Measurements from ENCODE around the gene STEAP2. TPM values are rescaled to one million over a fixed set of nuclear protein-coding genes. Genes with fewer than 3 reads are reported as not detected.

The STEAP2 gene
- total and polyA plus RNA-seq, 2 of the 4 experiments (the other 2 are of a cell fraction) = 1.8 to 3.9 TPM

- H3K4me1 ChIP-seq (ENCODE audit: control insufficient read depth, insufficient read depth, low read length) = no peaks in the 10 kb centered on the region
- no peak overlapping the region for H4K91ac ChIP-seq (ENCODE audit: insufficient read depth, low read depth, low read length)
- H3K9me3 ChIP-seq (ENCODE audit: control insufficient read depth, insufficient read depth, low read length) = no peaks in the 10 kb centered on the region
- no CpG with 5 or more reads among the region's 1 CpG for WGBS, 2 experiments (ENCODE audit: extremely low coverage in 2 of 2, insufficient read length in 1 of 2)
- ATAC-seq (ENCODE audit: low read depth) (no peak), DNase-seq (no peak)
- no peak overlapping the region for H3K27ac ChIP-seq (ENCODE audit: insufficient read depth, low read length)
- no peak overlapping the region for H3K4me3 ChIP-seq (ENCODE audit: insufficient read depth, low read depth, low read length)
- H4K20me1 ChIP-seq (ENCODE audit: insufficient read depth, low read length) = no peaks in the 10 kb centered on the region
- no peak overlapping the region for H3K56ac ChIP-seq (ENCODE audit: extremely low read depth, insufficient read depth, low read length)
- no peak overlapping the region for H2BK15ac ChIP-seq (ENCODE audit: low read depth, low read length)
- H2AK5ac ChIP-seq (ENCODE audit: low read depth, low read length) = no peak overlapping the region
- in situ Hi-C loops (cut with MboI; ENCODE audit: low sequenced_read_pairs) = no loop called here
- H3K4ac ChIP-seq (ENCODE audit: low read depth, low read length) = no peak overlapping the region
- POLR2A ChIA-PET (ENCODE audit: unreplicated experiment) = no interaction called here
- no peaks in the 10 kb centered on the region; the same call in none of the 2 replicates for H3K27me3 ChIP-seq (ENCODE audit: control insufficient read depth, insufficient read depth, low read length)
- H3K4me2 ChIP-seq (ENCODE audit: low read depth, low read length) = no peak overlapping the region
- no peak overlapping the region for H2AFZ ChIP-seq (replicated peaks; ENCODE audit: low read length, poor library complexity)
- no TSS peak for BruUV-seq (replicated peaks)
- H3K14ac ChIP-seq (replicated peaks; ENCODE audit: low read depth, low read length) = no peak overlapping the region
- H2BK5ac ChIP-seq (ENCODE audit: low read depth, low read length, poor library complexity, severe bottlenecking) = no peak overlapping the region
- dilution Hi-C loops (cut with HindIII; ENCODE audit: low sequenced_read_pairs, unreplicated experiment) = no loop called here
- H2AK9ac ChIP-seq (replicated peaks; ENCODE audit: low read depth, low read length, poor library complexity) = no peak overlapping the region
- H3K23ac ChIP-seq (ENCODE audit: low read depth, low read length) = no peak overlapping the region
- no peak overlapping the region for H4K8ac ChIP-seq (ENCODE audit: low read depth in 2 of 2, low read length in 2 of 2)
- intact Hi-C loops (cut with micrococcal nuclease) = no loop called here
- H2BK120ac ChIP-seq (ENCODE audit: low read depth, low read length) = no peak overlapping the region
- H3K36me3 ChIP-seq (ENCODE audit: control insufficient read depth, insufficient read depth, low read length) = no peaks in the 10 kb centered on the region
- no peak overlapping the region for H4K5ac ChIP-seq (ENCODE audit: low read depth, low read length)
- TF ChIP-seq RFX5 (IDR thresholded peaks at IDR 0.05; ENCODE audit: low read depth, low read length) (no peak), BHLHE40 (IDR thresholded peaks at IDR 0.05; ENCODE audit: low read depth, low read length) (no peak)
- H3K18ac ChIP-seq (ENCODE audit: low read depth, low read length) = no peak overlapping the region
- H3K9ac ChIP-seq (ENCODE audit: low read depth, low read length) = no peak overlapping the region
- H3K9me1 ChIP-seq (ENCODE audit: insufficient read depth, low read length) = no peaks in the 10 kb centered on the region
- H3K79me1 ChIP-seq (ENCODE audit: low read depth in 1 of 2, low read length in 2 of 2) = no peaks in the 10 kb centered on the region
- H2BK20ac ChIP-seq (ENCODE audit: low read depth, low read length) = no peak overlapping the region
- CTCF ChIA-PET = interaction anchor here (1.3 kb wide), 1 partner anchor 12 kb away, joined by 3 read pairs; no protein-coding TSS in a partner anchor
These were observed 32.0 kb downstream of the STEAP2 start for GRCh38 chr7:90243556-90243955.

Data from IMR-90 (cell line).